ENCODE measurements around the gene ZNF77. TPM values are rescaled to one million over a fixed set of nuclear protein-coding genes. Genes with fewer than 3 reads are reported as not detected.
"Not testable (repeated sequence)": the region's sequence is repeated elsewhere in the genome, so short reads cannot be mapped to it uniquely, and the experiment has no call there.

Gene ZNF77
- total and polyA plus RNA-seq, 7 donors: 0.84 to 2.4 (median 1.4) TPM

GRCh38 chr19:2969104-2969504 lies 24.3 kb upstream of the ZNF77 start:
- Histone ChIP-seq H3K36me3 (ENCODE audit: insufficient read depth in 1 of 2, low read depth in 1 of 2) (no peaks in the 10 kb centered on the region), H3K27ac (peak overlapping the region; percentile 56), H3K4me3 (no peak overlapping the region), H3K27me3 (ENCODE audit: insufficient read depth in 3 of 3, low read length in 2 of 3) (no peaks in the 10 kb centered on the region), H3K4me1 (peaks cover 4% of the 10 kb centered on the region), H3K9me3 (no peaks in the 10 kb centered on the region)
- intact Hi-C loops (cut with DNase I): no loop called here
- DNase-seq: peak in 1 of 2 donors; percentile 79
- TF ChIP-seq CTCF (IDR thresholded peaks at IDR 0.05): no peak
- 27 to 41% (median 39%) methylated on average over 5 of the region's 5 CpGs for WGBS, 3 donors
- peak in 1 of 4 donors; percentile 32 for ATAC-seq

- no peak for TF ChIP-seq CTCF (IDR thresholded peaks at IDR 0.05)
- H3K27me3 ChIP-seq (ENCODE audit: insufficient read depth in 3 of 3, low read length in 2 of 3): no peaks in the 10 kb centered on the region
- intact Hi-C loops (cut with DNase I): no loop called here
- no peak overlapping the region for H3K4me3 ChIP-seq
- peaks cover 4% of the 10 kb centered on the region for H3K4me1 ChIP-seq
- 74 to 83% (median 77%) methylated on average over 8 of the region's 8 CpGs for WGBS, 3 donors
- H3K36me3 ChIP-seq (ENCODE audit: insufficient read depth in 1 of 2, low read depth in 1 of 2): no peaks in the 10 kb centered on the region
- H3K9me3 ChIP-seq: no peaks in the 10 kb centered on the region
- DNase-seq: no peak
- ATAC-seq: no peak
- H3K27ac ChIP-seq: no peak overlapping the region
Observed at GRCh38 chr19:2967972-2968371, 23.2 kb upstream of the ZNF77 start.

- ATAC-seq (no peak), DNase-seq (no peak)
- H3K36me3 ChIP-seq (ENCODE audit: insufficient read depth in 1 of 2, low read depth in 1 of 2): no peaks in the 10 kb centered on the region
- no peak overlapping the region for H3K27ac ChIP-seq
- peaks cover 4% of the 10 kb centered on the region for H3K4me1 ChIP-seq
- no peaks in the 10 kb centered on the region for H3K9me3 ChIP-seq
- H3K27me3 ChIP-seq (ENCODE audit: insufficient read depth in 3 of 3, low read length in 2 of 3): no peaks in the 10 kb centered on the region
- intact Hi-C loops (cut with DNase I): no loop called here
- WGBS, 3 donors: 93 to 97% (median 97%) methylated on average over 4 to 5 of the region's 5 CpGs
- no peak overlapping the region for H3K4me3 ChIP-seq
- TF ChIP-seq CTCF (IDR thresholded peaks at IDR 0.05): no peak
Observed at GRCh38 chr19:2964874-2965273, 20.1 kb upstream of the ZNF77 start.

GRCh38 chr19:2963631-2964030 lies 18.9 kb upstream of the ZNF77 start:
- H3K9me3 ChIP-seq; H3K36me3 ChIP-seq (ENCODE audit: insufficient read depth in 1 of 2, low read depth in 1 of 2); ATAC-seq; H3K27me3 ChIP-seq (ENCODE audit: insufficient read depth in 3 of 3, low read length in 2 of 3); H3K27ac ChIP-seq; H3K4me3 ChIP-seq; intact Hi-C loops (cut with DNase I); DNase-seq; H3K4me1 ChIP-seq: not testable (repeated sequence)
- WGBS, 3 donors: 82 to 85% (median 84%) methylated on average over 12 of the region's 12 CpGs

GRCh38 chr19:2963122-2963521 lies 18.4 kb upstream of the ZNF77 start:
- intact Hi-C loops (cut with DNase I): no loop called here
- no peak overlapping the region for H3K4me3 ChIP-seq
- DNase-seq: no peak
- no peaks in the 10 kb centered on the region for H3K27me3 ChIP-seq (ENCODE audit: insufficient read depth in 3 of 3, low read length in 2 of 3)
- H3K9me3 ChIP-seq: no peaks in the 10 kb centered on the region
- TF ChIP-seq CTCF (IDR thresholded peaks at IDR 0.05): no peak
- 85 to 93% (median 89%) methylated on average over 5 of the region's 5 CpGs for WGBS, 3 donors
- no peak for ATAC-seq
- H3K27ac ChIP-seq: no peak overlapping the region
- no peaks in the 10 kb centered on the region for H3K36me3 ChIP-seq (ENCODE audit: insufficient read depth in 1 of 2, low read depth in 1 of 2)
- peaks cover under 1% of the 10 kb centered on the region for H3K4me1 ChIP-seq
